Measurements from ENCODE around the gene ELF2. TPM values are rescaled to one million over a fixed set of nuclear protein-coding genes. Genes with fewer than 3 reads are reported as not detected.

Gene ELF2
- total RNA-seq, 2 experiments from 2014 or later = 20.1 to 20.4 TPM

DNA sequence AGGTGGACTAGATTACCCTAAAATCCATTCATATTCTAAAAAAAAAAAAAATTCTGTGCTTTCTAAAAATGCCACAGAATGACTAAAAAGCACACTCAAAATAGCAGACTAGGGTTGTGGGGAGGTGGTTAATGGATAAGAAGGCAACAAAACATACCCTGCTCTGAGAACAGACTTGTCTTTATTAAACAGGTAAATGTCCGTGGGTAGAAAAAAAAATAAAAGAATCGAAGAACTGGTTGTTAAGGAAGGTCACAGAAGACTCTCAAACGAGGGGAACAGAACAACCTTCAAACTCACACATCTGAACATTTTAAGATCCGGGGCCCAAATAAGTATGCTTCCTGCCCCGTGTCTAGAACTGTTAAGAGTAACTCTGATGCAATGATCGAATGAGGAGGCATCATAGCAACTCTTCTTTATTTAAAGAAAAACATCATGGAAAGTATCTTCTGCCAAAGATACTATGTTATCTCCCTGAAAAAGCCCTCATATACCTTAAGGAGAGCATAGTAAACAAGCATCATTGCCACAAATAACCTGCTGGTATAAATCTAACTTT is 68.4 kb downstream of the ELF2 start:
- Mint-ChIP-seq H3K4me3 (no peak overlapping the region), H3K36me3 (ENCODE audit: low read depth) (no peaks in the 10 kb centered on the region), H3K27ac (no peak overlapping the region), H3K9me3 (no peaks in the 10 kb centered on the region), H3K4me1 (ENCODE audit: low read depth) (no peaks in the 10 kb centered on the region), H3K27me3 (no peaks in the 10 kb centered on the region)
- CTCF ChIA-PET = interaction anchor here (0.6 to 2.2 kb wide), 6 partner anchors 9 to 78 kb away, joined by 3 to 14 read pairs (median 5); no protein-coding TSS in a partner anchor
- no peak for DNase-seq
- ATAC-seq = no peak
- intact Hi-C loops (cut with micrococcal nuclease) = no loop called here
- no peak for TF ChIP-seq CTCF (IDR thresholded peaks at IDR 0.05)
- POLR2A ChIA-PET = no interaction called here

GRCh38 chr4:139099366-139099982 is 77.5 kb downstream of the ELF2 start:
- Mint-ChIP-seq H3K27ac (no peak overlapping the region), H3K27me3 (no peaks in the 10 kb centered on the region), H3K4me1 (ENCODE audit: low read depth) (no peaks in the 10 kb centered on the region), H3K4me3 (no peak overlapping the region), H3K36me3 (ENCODE audit: low read depth) (no peaks in the 10 kb centered on the region), H3K9me3 (no peaks in the 10 kb centered on the region)
- peak; percentile 86 for TF ChIP-seq CTCF (IDR thresholded peaks at IDR 0.05)
- DNase-seq = peak; percentile 81
- CTCF ChIA-PET = interaction anchor here (0.7 to 3.8 kb wide), 17 partner anchors 8 to 201 kb away, joined by 3 to 31 read pairs (median 5); no protein-coding TSS in a partner anchor
- ATAC-seq = peak; percentile 70
- POLR2A ChIA-PET = no interaction called here
- intact Hi-C loops (cut with micrococcal nuclease) = loop anchor here (5.0 kb wide), 1 partner anchor 198 kb away; no protein-coding TSS in a partner anchor

GRCh38 chr4:139092271-139092670 is 84.7 kb downstream of the ELF2 start:
- DNase-seq (no peak), ATAC-seq (no peak)
- no peak overlapping the region for H3K4me3 Mint-ChIP-seq
- no peak overlapping the region for H3K27ac Mint-ChIP-seq
- no peaks in the 10 kb centered on the region for H3K27me3 Mint-ChIP-seq
- POLR2A ChIA-PET = no interaction called here
- intact Hi-C loops (cut with micrococcal nuclease) = no loop called here
- no peaks in the 10 kb centered on the region for H3K4me1 Mint-ChIP-seq (ENCODE audit: low read depth)
- no peaks in the 10 kb centered on the region for H3K9me3 Mint-ChIP-seq
- no peaks in the 10 kb centered on the region for H3K36me3 Mint-ChIP-seq (ENCODE audit: low read depth)
- TF ChIP-seq CTCF (IDR thresholded peaks at IDR 0.05) = no peak
- CTCF ChIA-PET = no interaction called here

DNA sequence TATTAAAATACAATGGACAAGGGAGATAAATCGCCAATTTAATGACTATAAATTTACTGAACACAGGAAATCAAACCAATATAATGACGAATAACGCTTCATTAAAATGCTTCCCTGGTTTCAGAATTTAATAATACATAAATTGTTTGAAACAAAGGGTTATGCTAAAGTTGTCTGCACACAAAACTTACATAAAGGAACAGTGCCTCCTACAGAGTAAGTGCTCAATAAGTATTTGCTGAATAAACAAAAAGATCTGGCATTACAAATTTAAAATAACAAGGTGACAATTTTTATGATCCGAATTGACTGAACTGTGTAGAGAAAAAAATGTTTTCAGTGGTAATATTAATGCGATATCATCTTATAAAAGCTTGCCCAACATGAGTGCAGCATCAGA is 91.9 kb downstream of the ELF2 start:
- H3K9me3 Mint-ChIP-seq = no peaks in the 10 kb centered on the region
- POLR2A ChIA-PET = interaction anchor here (0.9 to 1.5 kb wide), 4 partner anchors 9 to 397 kb away, joined by 3 to 4 read pairs (median 3); partner anchors contain the start of gene NAA15
- intact Hi-C loops (cut with micrococcal nuclease) = loop anchor here (10.0 kb wide), 1 partner anchor 370 kb away; the partner anchor contains the start of gene RAB33B

More for the DNA sequence above, 91.9 kb downstream of the ELF2 start:
- Mint-ChIP-seq H3K36me3 (ENCODE audit: low read depth) (peaks cover 12% of the 10 kb centered on the region), H3K27ac (peak overlapping the region; percentile 84), H3K27me3 (no peaks in the 10 kb centered on the region), H3K4me3 (peak overlapping the region; percentile 100), H3K4me1 (ENCODE audit: low read depth) (peaks cover 19% of the 10 kb centered on the region)
- no peak for DNase-seq
- CTCF ChIA-PET = interaction anchor here (1.2 to 2.9 kb wide), 3 partner anchors 11 to 54 kb away, joined by 3 to 16 read pairs (median 6); no protein-coding TSS in a partner anchor
- ATAC-seq = no peak
- TF ChIP-seq CTCF (IDR thresholded peaks at IDR 0.05) = peak; percentile 36

All from activated CD8-positive, alpha-beta T cell treated with anti-CD3 and anti-CD28 coated beads for 36 hours (primary cell).